OCI-LY7 (cell line): ENCODE measurements around the gene SCART1.

Experiments
- CTCF ChIP-seq: fragments of 200-600 bp; sonication (generic); conservative IDR thresholded peaks from 2 replicates; pipeline ENCODE4 v1.5.1; 2014; ENCODE audit warnings: mild to moderate bottlenecking, antibody characterized with exemption, low read length, moderate library complexity, mixed read lengths
- EZH2phosphoT487 ChIP-seq: fragments of 200-600 bp; sonication (generic); IDR thresholded peaks from 2 replicates; pipeline ENCODE4 v1.6.1; 2018; ENCODE audit warnings: low read depth, borderline replicate concordance, mild to moderate bottlenecking, mixed run types, antibody characterized with exemption, low read length, moderate library complexity, mixed read lengths

- TF ChIP-seq CTCF = no peak
- TF ChIP-seq EZH2phosphoT487 = no peak
Observed at GRCh38 chr10:133440633-133441285, 13.0 kb upstream of the SCART1 start.
